GM21576 (cell line): ENCODE data around the gene PCNX2.

ENCODE experiments used
- ATAC-seq: cut with Tn5 transposase; IDR thresholded peaks from one replicate; pipeline ENCODE4 v1.9.1; 2021; ENCODE audit warnings: mild to moderate bottlenecking, moderate library complexity; ENCODE audit not compliant: unreplicated experiment

PCNX2 gene

GRCh38 chr1:232940262-232940661, 355.3 kb downstream of the PCNX2 start:
- no peak for ATAC-seq

DNA sequence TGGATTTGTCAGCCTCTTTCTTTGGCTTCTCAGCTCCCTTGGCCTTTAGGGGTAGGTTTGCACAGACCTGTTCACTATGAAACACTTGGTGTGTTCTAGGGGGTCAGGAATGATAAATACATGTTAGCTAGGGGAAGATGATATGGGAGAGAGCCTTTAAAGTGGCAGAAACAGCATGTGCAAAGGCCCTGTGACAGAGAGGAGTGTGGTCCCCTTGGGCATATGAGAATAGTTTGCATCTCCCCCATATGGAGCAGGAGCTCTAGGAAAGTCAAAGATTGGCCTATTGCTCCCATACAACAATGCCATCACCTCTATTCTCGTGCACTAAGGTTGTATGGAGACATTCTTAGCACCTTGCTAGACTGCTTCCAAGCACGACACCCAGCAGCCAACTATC, 355.8 kb downstream of the PCNX2 start:
- no peak for ATAC-seq

DNA sequence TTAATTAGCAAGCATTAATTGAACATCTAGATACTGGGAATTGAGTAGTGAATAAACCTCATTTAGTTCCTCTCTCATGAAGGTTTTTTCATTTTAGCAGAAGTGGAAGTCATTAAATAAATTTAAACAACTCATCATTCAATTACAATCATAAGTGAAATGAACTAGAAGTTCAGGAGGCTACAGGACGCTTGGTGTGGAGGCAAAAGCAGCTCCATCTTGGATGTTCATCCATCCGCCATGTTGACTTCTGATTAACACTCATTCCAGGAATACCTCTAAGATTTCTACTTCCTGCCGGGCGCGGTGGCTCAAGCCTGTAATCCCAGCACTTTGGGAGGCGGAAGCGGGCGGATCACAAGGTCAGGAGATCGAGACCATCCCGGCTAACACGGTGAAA, 356.6 kb downstream of the PCNX2 start:
- no peak for ATAC-seq

- ATAC-seq = no peak
Measured at GRCh38 chr1:232937741-232938375, 357.7 kb downstream of the PCNX2 start.

DNA sequence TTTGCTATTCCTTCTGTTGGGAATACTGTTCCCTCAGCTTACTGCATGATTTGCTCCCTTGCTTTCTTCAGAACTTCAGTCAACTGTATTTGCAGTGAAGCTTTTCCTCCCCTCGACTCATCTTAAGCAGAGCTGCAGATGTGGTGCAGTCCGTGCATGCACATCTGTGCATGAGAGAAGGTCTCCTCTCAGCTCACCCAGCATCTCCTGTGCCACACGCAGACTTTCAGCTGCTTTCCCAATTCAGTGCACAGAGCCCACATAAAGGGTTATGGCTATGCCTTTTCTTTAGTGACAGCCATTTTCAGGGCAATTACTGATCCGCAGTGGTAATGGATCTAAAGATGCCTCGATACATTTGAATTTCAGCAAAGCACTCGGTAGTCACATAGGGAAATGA, 358.6 kb downstream of the PCNX2 start:
- no peak for ATAC-seq
